Measurements from ENCODE around the gene ENTPD8.
"Not testable (repeated sequence)": the region's sequence is repeated elsewhere in the genome, so short reads cannot be mapped to it uniquely, and the experiment has no call there.

ENTPD8 gene

DNA sequence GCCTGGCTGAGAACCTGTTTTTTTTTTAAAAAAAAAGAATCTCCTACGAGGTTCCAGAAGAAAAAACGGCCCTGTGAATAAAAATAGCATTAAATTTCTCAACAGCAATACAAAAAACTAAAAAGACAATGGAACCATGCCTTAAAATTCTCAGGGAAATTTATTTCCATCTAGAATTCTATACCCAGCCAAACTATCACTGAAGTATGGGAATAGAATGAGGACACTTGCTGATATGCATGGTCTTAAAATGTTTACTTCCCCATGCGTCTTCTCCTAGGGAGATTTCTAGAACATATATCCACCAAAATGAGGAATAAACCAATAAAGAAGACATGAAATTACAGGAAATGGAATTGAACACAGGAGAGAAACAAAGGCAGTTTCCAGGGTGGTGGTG is 34.5 kb upstream of the ENTPD8 start:
- DNase-seq, result no peak

DNA sequence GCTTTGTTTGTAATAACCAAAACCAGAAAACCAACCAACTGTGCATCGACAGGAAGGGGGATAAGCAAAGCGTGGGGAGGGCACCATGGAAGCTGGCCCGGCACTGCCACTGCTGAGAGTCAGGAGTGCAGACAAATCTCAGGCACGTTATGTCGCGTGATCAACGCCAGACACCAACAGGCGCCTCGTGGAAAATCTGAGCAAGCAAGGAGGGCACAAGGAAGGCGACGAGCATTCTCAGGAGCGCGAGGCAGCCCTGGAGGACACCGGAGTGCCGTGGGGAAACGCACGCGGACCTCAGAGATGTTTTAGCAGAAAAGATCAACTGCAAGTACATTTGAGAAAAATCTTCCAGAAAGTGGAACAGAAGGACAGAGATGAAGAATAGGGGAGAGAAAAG is 33.1 kb upstream of the ENTPD8 start:
- DNase-seq, result no peak

DNA sequence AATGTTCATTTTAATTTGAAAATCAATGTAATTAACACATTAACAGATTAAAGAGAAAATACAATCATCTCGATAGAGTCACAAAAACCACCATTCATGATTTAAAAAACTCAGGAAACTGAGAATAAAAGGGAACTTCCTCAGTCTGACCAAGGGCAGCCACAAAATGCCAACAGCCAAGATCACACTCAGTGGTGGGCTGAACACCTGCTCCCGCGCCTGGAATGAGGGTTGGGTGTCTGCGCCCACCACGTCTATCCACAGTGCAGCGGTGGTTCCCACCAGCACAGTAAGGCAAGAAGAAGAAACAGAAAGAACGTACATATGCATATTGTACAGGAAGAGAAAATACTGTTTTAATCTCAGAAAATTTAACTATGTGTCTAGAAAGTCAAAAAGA is 29.6 kb upstream of the ENTPD8 start:
- DNase-seq, result no peak

DNA sequence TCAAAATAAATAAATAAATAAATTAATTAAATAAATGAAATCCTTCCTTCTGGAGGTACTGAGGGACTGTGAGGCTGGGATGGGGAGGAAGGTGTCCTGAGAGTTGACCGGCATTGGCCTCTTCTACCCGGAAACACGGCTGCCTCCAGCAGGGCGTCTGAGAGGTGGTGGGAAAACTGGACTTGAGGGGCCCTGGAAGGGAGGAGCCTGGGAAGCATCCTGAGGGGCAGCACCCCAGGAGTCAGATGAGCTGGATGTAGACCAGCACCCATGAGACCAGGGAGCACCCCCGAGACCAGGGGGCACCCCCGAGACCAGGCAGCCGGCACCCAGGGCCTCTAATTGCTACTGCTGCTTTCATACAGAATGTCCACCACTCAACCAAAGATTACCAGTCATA is 26.7 kb upstream of the ENTPD8 start:
- DNase-seq, result no peak

DNA sequence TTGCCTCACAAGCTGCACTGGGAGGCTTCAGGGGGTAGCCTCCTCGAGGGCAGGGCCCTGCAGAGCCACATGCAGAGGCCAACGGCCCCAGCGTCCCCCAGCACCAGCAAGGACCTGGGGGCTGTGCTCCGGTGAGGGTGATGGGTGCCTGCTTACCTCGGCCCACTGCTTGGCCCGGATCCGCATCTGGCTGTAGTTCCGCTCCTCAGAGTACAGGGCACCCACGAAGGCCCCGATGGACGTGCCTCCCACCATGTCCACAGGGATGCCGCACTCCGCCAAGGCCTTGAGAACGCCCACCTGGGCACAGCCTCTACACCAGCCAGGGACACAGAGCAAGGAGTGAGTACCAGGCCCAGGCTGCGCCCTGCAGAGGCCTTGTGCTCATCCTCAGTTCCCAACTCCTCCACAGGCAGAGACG is 26.0 kb upstream of the ENTPD8 start:
- no peak for DNase-seq

DNA sequence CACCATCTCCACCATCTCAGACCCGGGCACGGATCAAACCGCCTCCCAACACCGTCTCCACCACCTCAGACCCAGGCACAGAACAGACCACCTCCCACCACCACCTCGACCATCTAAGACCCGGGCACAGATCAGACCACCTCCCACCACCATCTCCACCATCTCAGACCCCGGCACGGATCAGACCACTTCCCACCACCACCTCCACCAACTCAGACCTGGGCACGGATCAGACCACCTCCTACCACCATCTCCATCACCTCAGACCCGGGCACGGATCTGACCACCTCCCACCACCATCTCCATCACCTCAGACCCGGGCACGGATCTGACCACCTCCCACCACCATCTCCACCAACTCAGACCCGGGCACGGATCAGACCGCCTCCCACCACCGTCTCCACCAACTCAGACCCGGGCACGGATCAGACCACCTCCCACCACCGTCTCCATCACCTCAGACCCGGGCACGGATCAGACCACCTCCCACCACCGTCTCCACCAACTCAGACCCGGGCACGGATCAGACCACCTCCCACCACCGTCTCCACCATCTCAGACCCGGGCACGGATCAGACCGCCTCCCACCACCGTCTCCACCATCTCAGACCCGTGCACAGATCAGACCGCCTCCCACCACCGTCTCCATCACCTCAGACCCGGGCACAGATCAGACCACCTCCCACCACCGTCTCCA is 25.4 kb upstream of the ENTPD8 start:
- DNase-seq, result not testable (repeated sequence)

DNA sequence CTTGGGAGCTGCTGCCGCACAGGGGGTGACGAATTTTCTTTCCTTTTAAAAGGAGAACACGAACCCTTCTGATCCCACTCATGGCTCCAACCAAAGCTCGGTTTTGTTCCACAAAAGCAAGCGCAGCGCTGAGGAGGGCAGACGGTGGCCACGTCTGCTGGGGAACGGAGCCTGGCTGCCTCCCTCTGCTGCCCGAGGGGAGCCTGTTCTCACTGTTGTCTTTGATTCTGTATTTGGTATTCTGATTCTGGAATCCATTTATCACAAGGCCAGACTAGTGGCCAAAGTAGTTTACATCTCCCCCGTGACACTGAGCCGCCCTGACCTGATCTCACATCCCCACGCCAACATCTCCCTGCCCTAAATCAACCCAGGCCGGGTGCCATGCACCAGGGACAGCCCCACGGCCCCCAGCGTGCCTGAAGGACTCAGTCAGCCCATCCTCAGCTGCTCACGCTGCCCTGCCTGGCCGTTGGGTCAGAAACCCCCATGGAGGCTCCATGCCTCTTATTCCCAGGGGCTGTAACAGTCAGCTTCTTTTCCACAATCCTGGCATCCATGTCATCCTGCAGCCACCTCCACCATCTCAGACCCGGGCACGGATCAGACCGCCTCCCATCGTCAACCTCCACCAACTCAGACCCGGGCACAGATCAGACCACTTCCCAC is 24.7 kb upstream of the ENTPD8 start:
- no peak for DNase-seq

DNA sequence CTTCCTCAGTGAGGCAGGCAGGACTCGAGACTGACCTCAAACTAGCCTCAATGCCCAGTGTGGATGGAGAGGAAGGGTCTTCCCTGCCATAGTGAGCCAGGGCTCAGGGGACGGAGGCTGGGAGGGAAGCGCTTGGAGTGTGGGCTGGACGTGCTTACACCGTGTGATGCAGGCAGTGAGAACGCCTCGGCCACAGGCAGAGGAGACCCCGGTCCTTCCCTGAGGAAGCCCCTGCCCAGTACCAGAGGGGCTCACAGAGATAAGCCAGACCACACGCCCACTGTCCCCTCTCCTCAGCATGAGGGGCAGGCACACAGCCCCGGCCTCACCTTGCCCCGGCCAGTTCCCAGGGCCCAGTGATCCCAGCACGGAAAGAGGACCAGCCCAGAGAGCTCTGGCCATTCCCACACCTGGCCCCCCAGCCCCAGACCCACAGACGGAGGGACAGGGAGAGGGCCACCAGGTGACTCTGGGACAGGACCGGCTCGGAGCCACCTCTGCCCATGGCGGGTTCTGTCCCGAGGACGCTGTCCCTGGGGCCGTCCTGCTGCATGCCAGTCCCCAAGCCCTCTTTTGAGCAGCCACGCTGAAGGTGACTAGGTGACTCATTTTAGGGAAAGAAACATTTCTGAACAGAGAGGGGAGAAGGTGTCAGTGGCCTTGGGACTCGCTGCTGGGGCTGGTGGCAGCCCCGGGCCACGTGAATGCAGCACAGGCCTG is 24.0 kb upstream of the ENTPD8 start:
- peak; percentile 53 for DNase-seq

DNA sequence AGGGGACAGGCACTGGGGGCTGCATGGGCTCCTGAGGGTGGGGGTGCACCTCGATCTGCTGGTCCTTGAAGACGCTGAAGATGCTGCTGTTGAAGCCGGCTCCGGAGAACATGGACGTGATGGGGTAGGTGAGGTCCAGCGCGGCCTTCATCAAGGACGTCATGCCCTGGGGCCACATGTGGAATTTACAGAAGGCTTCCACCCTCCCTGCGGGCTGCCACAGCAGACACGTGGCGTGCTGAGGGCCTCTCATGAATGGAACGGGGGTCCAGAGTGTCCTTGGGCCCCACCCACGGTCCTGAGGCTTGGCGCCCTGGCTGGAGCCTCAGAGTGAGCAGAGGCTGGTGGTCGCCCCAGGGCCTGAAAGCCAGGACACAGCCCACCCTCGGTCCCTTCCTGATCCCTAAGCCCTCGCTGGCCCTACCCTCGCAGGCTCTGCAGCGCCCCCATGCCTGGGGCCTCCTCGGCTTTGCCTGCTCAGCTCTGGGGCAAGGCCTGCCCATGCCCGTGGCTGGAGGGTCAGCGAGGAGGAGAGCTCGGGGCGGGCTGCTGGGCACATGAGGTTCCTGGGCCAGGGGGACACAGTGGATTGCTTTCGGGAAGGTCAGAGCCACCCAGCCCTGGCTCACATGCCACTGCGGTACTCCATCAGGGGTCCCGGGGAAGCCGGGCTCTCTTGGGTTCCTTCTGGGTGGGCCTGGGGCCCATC is 23.3 kb upstream of the ENTPD8 start:
- peak; percentile 55 for DNase-seq

DNA sequence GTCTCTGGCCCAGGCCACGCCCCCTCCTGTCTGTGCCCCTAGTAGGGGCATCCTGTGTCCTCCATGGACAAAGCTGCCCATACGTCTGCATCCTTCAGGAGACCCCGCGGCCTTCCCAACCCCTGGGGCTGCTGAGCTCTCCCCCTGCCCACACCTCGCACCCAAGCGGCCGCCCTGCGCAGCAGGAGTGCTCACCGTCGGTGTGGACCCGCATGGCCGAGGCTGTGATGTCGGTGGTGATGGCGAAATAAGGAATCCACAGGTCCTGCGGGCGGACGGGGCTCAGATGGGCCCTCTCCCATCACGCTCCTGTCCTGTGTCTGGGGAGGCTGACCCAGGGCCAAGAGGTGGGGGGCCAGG is 22.8 kb upstream of the ENTPD8 start:
- no peak for DNase-seq

DNA sequence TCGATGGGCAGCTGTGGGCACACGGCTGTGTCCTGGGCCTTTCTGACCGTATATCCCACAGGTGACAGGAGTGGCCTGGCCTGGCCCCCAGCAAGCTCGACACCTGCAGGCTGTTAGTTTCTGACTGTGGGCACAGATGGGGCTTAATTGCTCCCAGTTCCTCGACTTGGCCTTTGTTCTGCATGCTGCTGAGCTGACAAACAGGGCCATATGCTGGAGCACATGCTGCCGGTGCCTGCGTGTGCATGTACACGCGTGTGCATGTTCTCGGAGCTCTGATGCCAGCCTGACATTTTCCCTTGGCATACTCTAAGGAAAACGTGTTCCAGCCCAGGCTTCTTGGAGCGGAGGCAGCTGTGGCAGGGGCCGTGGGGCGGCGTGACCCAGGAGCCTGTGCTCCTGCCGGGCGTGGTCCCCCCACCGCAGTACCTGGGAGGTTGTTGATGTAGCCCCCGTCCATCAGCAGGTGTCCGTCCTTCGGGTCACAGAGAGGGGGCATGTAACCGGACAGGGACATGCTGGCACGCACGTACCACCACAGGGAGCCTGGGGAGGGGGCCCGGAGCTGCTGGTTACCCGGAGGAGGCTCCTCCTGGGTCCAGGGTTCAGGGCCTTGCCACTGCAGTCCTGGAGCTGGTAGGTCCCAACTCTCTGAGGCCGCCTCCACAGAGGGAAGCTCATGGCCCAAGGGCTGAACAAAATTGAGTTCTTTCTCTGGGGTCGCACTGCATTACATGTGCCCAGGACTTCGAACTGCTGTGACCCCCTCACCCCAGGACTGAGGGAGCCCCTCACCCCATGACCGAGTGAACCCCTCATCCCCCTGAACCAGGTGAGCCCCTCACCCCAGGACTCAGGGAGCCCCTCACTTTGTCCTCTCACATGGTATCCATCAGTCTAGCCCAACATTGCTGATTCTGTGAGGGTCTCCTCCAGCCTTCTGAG is 22.1 kb upstream of the ENTPD8 start:
- no peak for DNase-seq

DNA sequence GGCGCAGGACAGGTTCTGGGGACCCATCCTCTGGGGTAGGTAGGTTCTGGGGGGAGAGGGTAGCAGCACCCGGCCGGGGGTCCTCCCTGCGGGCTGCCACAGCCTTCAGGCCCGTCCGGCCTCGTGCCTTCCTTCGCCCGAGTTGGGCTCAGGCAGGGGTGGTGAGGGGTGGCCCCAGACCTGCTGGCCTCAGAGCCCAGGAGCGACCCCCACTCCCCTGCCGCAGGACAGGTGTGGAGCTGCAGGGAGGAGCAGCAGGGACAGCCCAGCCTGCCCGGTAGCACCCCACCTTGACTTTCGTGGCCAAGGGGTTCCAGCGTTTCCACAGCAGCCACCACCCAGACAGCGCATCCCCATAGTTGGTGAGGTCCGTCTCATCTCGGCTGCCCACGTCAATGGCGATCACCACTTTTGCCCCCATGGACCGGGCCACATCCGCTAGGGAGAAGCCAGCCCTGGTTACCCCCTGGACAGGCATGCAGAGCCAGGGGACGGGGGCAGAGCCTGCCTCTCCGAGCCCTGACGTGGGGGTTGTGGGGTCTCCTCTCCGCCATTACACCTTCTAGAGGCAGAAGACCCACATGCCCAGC is 21.3 kb upstream of the ENTPD8 start:
- no peak for DNase-seq

DNA sequence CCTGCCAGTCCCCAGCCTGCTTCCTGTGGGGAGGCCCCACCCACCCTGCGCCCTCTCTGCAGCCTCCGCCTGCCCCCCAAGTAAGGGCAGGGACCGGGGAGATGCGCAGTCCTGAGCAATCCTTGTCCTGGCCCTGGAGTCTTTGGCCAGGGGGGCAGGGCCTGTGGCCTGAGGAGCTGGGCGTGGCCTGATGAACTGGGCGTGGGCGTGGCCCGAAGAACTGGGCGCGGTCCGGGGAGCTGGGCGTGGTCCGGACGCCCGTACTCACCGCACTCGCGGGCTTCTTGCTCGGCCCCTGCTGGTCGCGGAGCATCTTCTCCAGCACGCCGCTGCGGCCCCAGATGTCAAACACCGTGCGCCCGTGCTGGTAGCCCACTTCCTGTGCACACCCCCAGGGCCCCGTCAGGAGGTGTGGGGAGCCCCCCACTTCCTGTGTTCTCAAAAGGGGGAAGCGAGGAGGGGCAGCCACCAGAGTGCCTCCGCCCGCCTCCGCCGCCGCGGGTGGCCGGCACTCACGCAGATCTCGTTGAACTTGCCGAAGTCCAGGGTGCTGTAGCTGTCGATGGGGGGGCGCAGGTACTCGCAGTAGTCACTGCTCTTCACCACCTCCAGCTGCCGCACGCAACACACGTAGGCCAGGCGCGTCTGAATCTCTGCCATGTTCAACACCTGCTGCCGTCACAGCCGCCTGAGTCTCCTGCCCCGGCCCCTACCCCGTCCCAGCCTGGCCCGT is 20.7 kb upstream of the ENTPD8 start:
- DNase-seq, result peak; percentile 89

DNA sequence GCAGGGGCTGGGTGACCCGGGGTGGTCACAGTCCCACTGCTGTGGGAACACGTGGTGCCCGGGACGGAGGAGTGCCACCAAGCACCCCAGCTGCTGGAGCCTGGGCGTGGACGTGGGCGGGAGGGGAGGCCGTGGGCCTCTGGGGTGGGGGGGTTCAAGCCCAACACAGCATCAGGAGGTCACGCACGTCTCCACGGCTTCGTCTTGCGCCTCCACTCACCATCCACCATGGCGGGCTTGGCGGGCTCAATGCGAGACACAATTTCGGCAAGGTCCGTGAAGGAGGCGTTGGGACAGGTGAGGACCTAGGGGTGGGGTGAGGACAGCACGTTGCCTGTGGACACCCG is 20.1 kb upstream of the ENTPD8 start:
- DNase-seq, result no peak

DNA sequence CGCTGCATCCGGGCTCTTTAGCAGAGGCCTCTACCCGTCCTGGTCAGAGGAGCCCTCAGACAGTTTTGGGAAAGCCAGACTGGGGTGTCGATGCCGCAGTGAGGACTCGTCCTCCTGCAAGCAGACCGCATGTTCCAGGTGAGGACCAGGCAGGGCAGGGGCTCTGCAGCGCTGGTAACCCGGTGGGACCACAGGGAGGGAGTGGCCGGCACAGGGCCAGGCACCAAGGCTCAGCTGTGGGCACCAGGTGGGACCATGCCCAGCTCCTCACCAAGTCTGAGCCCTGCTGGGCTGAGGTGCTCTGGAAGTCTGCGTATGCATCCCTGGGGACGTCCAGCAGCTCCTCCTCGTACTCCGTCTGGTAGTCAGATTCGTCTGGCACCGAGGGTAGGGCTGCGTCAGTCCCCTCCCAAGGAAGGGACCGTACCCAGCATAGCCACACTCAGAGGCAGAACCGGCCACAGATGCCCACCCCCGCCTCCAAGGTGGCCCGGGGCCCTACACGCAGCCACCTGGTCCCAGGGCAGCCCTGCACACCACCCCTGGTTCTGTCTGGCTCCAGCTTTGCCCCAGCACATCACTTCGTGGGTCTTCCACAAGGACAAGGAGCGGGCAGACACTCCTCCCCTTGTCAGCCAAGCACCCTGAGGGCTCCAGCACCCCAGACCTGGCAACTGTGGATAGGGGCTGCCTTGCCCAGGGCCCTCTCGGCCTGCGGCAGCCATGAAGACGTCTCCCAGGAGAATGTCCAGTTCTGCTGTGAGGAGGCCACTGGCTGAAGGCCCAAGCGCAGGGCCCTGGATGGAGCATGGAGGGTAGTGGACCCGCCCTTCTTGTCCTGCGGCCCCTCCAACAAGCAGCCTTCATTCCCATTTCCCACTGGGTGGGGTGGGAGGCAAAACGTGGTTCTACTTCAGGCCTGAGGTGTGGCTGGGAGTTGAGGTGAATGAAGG is 19.5 kb upstream of the ENTPD8 start:
- peak; percentile 63 for DNase-seq

DNA sequence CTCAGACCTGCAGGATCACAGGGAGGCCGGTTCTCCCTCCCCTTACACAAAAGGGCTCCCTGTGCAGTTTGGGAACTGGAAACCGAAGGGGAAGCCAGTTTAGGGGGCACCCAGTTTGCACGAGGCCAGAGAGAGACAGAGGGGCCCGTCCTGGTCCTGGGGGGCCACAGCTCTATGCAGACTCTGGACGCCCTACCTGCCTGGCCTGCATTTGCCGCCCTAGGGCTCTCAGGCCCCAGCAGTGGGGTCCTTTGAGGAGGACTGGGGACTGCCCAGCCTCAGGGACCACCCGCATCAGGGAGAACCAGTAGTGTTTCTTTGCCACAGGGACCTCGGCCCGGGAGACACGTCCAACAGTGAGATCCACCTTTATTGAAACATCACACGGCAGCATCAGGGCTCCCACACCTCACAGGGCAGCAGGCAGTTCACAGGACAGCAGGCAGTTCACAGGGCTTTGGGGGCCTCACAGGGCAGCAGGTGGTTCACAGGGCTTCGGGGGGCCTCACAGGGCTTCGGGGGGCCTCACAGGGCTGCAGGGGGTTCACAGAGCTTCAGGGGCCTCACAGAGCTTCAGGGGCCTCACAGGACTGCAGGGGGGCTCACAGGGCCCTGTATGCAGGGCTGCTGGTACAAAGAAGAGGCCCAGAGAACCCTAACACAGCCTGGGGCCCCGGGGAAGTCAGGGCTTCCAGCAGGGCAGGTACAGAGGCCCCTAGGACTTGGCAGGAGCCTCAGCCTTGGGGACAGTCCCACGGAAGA is 18.6 kb upstream of the ENTPD8 start:
- DNase-seq, result peak; percentile 66

DNA sequence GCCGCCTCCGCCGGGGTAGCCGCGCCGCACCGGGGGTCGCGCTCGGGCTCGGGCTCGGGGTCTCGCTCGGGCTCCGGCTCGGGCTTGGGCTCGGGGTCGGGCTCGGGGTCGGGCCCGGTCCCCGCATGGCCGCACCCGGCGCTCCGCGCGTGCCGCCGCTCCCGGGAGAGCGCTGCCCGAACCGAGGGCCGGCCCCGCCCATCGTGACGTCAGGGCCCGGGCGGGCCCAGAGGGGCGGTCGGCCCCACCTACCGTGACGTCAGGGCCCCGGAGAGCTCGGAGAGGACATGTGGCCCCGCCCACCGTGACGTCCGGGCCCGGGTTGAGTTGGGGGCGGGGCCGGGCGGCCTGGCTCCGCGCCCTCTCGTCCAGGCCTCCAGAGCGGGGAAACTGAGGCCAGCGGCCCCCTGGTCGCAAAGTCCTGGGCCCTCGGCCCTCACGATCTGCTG is 18.0 kb upstream of the ENTPD8 start, which contains the start of gene NSMF:
NSMF (minus strand) TSS at position 183 of the 449 bp plus-strand sequence. CDS start 232 bp downstream, outside the sequence.
- DNase-seq, result peak; percentile 98

DNA sequence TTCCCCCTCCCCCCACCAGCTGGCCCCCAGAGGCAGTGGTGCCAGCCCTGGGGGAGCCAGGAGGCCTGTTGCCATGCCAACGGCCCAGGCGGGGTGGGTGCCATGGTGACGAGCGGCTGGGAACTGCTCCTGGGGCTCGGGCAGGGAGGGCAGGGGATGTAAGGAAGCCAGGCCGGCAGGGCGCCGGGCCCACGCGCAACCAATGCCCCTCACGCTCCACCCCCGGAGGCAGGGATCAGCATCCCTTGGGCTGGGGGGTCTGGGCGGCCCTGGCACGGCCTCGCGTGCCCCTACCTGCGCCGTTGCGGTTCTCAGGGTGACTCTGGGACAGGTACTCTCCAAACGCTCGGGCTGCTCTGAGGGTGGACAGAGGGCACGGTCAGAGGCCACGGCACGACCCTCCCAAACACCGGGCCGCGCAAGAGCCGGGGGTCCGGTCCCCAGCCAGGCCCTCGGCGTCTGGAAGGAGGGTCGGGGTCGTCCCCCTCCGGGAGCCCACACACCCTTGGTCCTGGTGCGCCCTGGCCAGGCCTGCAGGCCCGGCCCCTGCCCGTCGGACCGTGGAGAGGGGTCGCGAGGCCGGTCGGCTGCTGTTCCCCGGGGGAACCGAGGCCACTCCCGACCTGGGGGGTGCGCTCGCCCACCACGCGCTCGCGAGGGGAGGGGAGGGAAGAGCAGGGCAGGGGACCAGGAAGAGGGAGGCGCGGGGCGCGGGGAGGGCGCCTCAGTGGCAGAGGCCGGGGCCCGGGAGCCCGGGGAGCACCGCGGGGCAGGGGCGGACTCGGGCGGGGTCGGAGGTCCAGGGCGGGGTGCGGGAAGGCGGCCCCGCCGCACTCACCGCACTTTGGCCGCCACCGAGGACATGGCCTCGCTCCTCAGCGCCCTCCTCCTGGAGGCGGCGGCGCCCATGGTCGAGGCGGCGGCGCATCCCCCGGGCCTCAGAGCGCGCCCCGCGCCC is 17.3 kb upstream of the ENTPD8 start:
- DNase-seq, result no peak

Data from activated effector memory CD4-positive, alpha-beta T cell treated with anti-CD3 and anti-CD28 coated beads, Interleukin-2, amount 50 U/mL, for 16 hours (primary cell).